Epithelial cell of esophagus (primary cell): ENCODE measurements around the gene CCL20.

ENCODE experiments used
- DNase-seq: peaks from one replicate; pipeline ENCODE4 v3.0.0; 2010; ENCODE audit warnings: low read depth
- H3K4me3 ChIP-seq: 2 replicates; pipeline ENCODE4 v1.5.1; 2011; ENCODE audit warnings: mild to moderate bottlenecking, low read length, control low read depth
- TF ChIP-seq, protein P1 (sequence below): IDR thresholded peaks from 2 replicates; pipeline ENCODE4 v1.5.1; 2011; ENCODE audit warnings: low read depth, mild to moderate bottlenecking, low read length, control low read depth, inconsistent platforms; ENCODE audit not compliant: insufficient read depth; ENCODE audit errors: missing control alignments

Gene CCL20

GRCh38 chr2:227849906-227850305 lies 36.3 kb downstream of the CCL20 start:
- H3K4me3 ChIP-seq = no peak overlapping the region
- peak; percentile 75 for DNase-seq
- TF ChIP-seq, protein P1, sequence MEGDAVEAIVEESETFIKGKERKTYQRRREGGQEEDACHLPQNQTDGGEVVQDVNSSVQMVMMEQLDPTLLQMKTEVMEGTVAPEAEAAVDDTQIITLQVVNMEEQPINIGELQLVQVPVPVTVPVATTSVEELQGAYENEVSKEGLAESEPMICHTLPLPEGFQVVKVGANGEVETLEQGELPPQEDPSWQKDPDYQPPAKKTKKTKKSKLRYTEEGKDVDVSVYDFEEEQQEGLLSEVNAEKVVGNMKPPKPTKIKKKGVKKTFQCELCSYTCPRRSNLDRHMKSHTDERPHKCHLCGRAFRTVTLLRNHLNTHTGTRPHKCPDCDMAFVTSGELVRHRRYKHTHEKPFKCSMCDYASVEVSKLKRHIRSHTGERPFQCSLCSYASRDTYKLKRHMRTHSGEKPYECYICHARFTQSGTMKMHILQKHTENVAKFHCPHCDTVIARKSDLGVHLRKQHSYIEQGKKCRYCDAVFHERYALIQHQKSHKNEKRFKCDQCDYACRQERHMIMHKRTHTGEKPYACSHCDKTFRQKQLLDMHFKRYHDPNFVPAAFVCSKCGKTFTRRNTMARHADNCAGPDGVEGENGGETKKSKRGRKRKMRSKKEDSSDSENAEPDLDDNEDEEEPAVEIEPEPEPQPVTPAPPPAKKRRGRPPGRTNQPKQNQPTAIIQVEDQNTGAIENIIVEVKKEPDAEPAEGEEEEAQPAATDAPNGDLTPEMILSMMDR = no peak

DNA sequence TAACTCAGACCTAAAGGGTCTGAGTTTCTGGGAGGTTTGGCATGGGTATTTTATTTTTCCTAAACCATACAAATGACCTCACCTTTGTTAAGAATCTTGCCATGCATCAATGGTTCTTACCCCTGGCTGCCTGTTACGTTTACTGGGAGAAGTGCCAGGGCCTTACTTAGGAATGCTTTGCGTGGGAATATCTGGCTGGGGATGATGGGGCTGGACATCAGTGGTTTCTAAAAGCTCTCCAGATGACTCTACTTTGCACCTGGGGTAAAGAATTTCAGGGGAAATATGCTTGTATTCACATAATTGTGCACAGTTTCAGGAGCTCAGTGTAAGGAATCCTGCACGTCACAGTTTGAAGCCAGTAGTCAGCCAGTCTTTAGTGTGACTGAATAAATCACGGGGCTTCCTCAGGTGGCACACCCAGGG lies 39.6 kb downstream of the CCL20 start:
- H3K4me3 ChIP-seq = no peak overlapping the region
- peak; percentile 89 for DNase-seq
- TF ChIP-seq, protein P1 = no peak

DNA sequence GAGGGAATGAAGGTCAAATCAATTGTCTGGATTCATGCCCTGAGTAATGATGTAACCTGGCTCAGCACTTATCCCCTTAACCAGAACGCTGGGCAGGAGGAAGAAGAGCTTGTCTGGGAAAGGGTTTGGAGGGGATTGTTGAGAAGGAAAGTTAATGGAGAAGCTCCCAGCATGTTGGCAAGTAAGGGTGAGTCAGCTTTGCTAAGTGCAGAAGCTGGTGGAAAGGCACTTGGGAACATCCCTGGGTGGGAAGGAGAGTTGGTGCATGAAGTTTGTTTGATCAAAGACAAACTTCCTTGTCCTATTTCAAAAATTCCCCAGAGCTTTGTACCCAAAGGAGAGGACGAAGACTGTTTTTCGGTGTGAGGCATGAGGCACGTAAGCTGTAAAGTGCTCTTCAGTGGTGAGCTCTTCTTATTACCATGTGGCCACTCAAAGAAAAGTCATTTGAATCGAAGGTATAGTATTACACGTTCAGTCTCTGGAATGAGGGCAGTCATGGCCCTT lies 40.2 kb downstream of the CCL20 start:
- H3K4me3 ChIP-seq = no peak overlapping the region
- peak; percentile 28 for DNase-seq
- TF ChIP-seq, protein P1 = no peak

GRCh38 chr2:227855440-227855839 lies 41.8 kb downstream of the CCL20 start:
- no peak overlapping the region for H3K4me3 ChIP-seq
- TF ChIP-seq, protein P1 = no peak
- no peak for DNase-seq

GRCh38 chr2:227856697-227857096 lies 43.1 kb downstream of the CCL20 start:
- no peak for DNase-seq
- no peak overlapping the region for H3K4me3 ChIP-seq
- TF ChIP-seq, protein P1 = no peak

DNA sequence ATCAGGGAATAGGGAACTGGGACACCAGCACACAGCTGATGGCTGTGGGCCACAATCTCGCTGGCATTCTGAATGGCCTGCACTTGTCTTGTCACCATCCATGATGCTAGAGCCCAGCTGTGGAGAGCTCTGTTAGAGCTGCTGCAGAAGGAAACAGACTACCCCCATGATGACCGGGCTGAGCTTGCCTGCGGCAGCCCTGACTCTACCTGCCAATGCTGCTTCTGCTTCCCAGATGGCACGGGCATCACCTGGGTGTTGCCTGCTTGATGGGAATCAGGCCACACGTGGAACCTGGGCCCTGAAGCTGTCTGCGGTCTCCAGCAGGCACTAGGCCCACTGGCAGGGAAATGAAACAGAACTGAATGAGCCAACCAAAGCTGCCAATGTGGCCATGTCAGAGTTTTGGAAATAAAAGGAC lies 46.6 kb downstream of the CCL20 start:
- no peak overlapping the region for H3K4me3 ChIP-seq
- TF ChIP-seq, protein P1 = no peak
- no peak for DNase-seq

- TF ChIP-seq, protein P1 = no peak
- no peak overlapping the region for H3K4me3 ChIP-seq
- no peak for DNase-seq
Measured at GRCh38 chr2:227861011-227861410, 47.4 kb downstream of the CCL20 start.
